Loucy (cell line): ENCODE measurements around the gene FOXJ3.

ENCODE experiments used
- EZH2phosphoT487 ChIP-seq: fragments of 200-600 bp; IDR thresholded peaks from 2 replicates; pipeline ENCODE4 v1.6.1; 2018; ENCODE audit warnings: antibody characterized with exemption, mild to moderate bottlenecking, moderate library complexity, borderline replicate concordance
- TF ChIP-seq, protein P1 (sequence below): fragments of 200-600 bp; sonication (generic); conservative IDR thresholded peaks from 2 replicates; pipeline ENCODE4 v1.5.1; 2014; ENCODE audit warnings: mild to moderate bottlenecking, antibody characterized with exemption, low read length

DNA sequence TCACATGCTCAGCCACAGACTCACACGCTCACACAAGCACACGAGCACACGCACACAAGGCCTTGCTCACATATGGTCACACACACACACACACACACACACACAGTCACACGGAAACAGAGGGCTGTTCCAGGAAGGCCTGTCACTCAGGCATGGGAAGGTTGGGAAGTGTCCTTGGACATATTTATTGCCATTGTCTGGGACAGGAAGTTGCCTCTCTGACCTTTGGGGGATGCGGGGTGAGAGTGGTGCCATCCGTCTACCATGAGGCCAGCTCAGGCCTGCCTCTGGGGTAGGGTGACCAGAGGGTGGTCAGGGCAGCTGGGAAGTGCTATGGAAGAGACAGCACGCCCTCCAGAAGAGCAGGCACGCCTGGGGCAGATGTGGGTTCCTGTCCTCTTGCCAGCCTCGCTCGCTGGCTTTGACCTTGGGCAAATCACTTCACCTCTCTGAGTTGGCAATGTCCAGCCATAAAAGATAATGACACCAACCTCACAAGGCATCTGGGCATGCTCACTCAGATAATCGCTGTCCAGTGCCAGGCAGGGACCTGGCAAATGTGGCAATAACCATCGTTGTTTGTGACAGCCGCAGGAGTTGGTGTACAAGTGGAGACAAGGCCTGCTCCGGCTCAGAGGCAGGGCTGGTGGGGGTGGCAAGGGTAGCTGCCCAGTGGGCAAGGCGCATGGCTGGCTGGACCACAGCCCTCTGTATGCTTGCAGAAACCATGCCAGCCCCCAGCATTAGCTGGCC is 162.5 kb downstream of the FOXJ3 start:
- TF ChIP-seq, protein P1, sequence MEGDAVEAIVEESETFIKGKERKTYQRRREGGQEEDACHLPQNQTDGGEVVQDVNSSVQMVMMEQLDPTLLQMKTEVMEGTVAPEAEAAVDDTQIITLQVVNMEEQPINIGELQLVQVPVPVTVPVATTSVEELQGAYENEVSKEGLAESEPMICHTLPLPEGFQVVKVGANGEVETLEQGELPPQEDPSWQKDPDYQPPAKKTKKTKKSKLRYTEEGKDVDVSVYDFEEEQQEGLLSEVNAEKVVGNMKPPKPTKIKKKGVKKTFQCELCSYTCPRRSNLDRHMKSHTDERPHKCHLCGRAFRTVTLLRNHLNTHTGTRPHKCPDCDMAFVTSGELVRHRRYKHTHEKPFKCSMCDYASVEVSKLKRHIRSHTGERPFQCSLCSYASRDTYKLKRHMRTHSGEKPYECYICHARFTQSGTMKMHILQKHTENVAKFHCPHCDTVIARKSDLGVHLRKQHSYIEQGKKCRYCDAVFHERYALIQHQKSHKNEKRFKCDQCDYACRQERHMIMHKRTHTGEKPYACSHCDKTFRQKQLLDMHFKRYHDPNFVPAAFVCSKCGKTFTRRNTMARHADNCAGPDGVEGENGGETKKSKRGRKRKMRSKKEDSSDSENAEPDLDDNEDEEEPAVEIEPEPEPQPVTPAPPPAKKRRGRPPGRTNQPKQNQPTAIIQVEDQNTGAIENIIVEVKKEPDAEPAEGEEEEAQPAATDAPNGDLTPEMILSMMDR, result no peak
- TF ChIP-seq EZH2phosphoT487, result no peak
